GM21619 (cell line): ENCODE data around the gene PIP4K2A.

Experiments
- ATAC-seq: cut with Tn5 transposase; IDR thresholded peaks from one replicate; pipeline ENCODE4 v1.9.1; 2021; ENCODE audit not compliant: unreplicated experiment

The PIP4K2A gene

DNA sequence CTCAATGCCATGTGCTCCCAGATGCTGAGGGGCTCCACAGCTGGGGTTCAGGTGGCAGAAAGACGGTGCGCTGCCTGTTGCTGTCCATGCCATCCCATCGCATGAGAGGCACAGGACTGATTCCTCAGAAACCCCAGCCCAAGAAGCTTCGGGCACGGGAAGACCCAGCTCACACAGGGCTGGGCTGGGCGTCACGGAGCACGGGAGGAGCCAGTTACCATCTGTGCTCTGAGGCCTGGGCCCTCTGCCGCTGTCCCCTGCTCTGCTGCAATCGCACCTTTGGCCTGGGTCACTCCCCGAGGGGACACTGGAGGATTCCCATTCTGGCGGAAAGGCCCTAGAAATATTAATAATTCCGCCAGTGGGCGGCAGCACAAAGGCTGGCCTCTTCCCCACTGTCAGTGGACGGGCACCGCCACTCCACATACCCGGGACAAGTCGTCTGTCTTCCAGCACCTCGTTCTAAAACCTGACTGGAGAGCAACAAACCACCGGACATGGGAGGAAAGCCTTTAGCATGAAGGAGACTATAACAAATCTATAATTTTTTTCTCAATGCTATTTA is 92.1 kb downstream of the PIP4K2A start:
- no peak for ATAC-seq

DNA sequence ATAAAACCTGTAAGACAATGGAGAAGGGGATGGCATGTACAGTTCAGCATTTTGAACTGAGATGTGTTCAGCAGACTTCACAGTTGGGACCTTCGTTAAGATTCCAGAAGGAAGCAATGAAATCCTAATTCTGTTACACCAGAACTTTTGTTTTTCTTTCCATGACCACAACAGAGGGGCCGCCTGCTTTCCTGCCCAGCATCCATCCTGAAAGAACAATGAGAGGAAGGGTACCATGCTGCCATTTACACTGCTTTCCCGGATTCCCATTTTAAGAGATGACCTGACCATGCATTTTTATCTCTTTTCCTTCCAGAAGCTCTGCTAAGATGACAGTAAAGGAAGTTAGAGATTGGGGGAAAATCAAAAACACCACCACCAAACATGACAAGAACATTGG is 92.7 kb downstream of the PIP4K2A start:
- no peak for ATAC-seq

DNA sequence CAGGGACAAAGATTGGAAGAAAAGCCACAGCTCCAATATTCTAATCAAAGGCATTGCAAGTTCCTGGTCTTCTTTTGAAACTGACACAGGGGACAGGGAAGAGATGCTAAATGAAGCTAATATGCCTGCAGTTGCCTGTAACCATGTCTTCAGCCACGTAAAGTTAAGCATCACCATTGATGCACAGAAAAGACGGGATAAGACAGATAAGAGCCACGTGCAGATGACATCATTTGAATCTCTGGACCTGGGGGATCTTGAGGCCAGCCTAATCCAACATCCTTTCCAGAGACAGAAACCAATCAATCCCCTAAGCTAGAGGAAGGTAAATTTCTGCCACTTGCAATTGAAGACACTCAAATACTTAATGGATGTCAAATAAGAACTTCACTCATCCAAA is 93.4 kb downstream of the PIP4K2A start:
- no peak for ATAC-seq

DNA sequence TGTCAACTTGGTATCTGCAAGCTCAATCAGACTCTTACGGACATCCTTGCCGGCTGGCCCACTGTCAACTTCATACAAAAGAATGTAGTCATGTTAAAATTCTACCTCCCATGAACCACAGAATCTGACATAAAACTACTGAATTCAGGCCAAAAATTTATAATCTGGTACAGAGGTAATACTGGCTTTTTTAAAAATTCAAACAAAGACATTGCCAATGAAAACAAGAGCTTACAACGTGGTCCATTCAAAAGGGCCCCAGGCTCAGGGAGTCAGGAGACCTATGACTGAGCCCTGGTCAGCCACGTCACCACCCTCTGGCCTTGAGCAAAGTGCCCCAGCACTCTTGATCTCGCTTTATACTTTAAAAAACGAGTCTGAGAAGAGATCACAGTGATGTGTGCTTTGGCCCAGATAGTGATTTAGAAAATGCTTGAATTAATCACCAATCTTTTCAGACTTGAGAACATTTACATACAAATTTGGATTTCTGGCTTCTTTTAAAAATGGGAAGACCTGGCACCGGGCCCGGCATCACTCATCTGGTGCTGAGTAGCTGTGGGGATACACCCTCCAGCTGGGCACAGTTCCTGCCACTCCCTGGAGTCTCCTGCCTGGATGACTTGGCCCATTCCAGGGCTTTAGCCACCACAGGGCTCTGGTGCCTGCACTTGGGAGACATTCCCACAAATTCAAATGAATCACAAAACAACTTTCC is 94.1 kb downstream of the PIP4K2A start:
- ATAC-seq: no peak

DNA sequence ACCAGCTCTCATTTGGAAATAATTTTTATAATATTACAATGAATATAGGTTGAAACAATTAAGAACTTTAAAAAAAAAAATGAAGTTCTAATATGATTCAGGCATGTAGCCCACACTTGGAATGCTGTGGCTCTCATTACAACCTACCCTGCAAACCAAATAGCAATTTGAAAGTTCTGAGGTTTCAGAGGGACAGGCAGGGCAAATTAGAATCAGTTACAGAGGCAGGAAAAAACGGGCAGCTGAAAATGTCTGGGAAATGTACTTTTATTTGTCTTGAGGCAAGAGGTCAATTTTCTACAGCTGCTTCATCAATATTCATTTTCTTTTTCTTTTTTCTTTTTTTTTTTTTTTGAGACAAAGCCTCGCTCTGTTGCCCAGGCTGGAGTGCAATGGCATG is 95.3 kb downstream of the PIP4K2A start:
- ATAC-seq: no peak

DNA sequence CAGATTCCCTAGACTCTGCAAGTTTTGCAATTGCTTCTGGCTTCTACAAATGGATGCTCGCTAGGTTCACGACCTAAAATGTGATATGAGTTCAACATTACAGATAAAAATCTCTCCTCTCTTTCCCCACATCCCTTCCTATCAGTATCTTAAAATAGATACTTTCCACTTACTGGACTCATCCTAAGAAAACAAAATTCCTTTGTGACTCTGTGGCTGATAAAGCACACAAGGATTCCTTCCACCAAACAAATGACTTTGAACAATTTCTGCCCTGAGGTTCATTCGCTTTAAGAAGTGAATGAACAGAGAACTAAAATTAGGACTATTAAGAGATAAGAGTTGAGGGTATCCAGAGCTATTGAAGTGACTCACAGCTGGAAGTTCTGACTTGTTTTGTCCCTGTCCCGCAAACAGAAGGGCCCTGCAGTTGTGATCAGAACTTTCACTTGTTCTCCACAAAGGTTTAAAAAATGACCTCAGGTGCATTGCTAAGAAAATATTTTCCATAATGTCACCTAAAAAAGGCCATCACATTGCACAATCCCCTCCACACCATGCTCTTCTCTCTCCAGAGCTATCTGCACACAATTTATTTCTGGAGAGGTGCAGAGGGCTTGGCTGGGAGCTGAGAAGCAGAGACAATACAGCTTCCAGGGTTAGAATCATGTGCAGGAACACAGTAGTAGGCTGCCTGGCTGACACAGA is 96.1 kb downstream of the PIP4K2A start:
- no peak for ATAC-seq

DNA sequence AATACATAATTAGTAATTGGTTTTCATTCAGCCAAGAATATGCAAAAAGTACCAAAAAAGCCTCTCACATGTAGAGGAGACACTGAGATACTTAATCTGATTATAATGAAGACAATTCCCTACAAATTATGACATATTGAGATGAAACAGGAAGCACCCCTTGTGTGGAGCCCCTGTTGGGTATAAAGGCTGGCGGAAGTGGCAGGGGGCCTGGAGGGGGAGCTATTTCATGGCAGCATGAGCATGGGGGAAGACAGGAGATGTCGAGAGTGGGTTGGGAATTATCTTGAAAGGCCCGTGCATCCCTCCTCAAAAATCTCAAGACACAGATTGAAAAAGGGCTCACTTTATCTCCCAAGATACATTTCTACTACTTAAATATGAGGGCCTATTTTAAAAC is 96.9 kb downstream of the PIP4K2A start:
- ATAC-seq: no peak

DNA sequence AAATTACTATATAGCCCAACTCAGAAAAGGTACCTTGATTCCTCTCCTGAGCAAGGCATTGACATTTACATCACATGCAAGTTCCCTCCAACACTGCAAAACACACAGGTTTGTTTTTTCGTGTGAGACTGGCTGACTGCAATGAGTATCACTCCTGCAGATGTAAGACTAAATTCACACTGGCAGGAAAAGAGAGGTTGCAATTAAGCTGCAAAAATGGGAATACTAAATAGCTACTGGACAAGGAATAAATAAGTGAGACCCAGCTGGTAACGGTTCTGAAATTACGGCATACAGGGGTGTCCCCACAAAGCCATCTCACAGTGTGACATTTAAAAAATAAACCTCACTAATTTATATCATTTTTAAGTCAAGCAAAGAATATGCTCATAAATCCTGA is 97.3 kb downstream of the PIP4K2A start:
- ATAC-seq: no peak

DNA sequence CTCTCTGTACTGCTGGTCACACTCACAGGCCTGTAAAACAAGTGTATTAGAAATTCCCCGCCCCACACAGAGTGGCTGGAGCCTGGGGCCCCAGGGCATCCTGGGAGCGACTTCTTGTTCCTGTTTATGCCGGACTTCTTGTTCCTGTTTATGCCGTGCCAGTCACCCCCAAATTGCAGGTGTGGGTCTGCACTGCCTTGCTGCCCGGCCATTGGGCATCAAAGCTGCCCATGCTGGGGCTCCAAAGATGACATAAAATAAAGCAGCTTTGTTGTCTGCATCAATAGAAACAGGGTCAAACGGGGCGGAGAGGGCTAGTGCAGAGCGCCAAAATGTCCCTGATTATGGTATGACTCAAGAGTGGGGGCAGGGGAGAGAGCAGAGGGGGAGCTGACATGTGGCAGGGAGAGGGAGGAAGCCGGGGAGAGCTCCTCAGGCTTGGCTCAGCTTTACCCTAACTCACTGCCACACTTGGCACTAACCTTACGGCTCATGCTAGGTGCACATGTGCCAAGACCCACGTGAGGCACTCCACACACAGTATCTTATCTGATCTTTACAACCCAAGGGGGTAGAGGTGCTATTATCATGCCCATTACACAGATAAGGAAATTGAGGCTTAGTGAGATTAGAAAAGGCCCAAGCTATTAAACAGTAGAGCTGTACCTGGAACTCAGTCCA is 98.4 kb downstream of the PIP4K2A start:
- ATAC-seq: peak; percentile 61

DNA sequence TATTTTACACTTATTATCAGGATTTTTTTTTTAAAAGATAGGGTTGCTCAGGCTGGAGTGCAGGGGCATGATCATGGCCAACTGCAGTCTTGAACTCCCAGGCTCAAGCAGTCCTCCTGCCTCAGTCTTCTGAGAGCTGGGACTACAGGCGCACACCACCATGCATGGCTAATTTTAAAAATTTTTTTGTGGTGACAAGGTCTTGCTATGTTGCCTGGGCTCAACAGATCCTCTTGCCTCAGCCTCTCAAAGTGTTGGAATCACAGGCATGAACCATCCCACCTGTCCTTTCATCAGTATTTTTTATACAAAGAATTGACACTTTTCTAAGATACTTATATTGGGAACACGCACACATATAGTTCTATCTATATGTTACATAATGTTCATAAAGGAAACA is 99.3 kb downstream of the PIP4K2A start:
- ATAC-seq: no peak

DNA sequence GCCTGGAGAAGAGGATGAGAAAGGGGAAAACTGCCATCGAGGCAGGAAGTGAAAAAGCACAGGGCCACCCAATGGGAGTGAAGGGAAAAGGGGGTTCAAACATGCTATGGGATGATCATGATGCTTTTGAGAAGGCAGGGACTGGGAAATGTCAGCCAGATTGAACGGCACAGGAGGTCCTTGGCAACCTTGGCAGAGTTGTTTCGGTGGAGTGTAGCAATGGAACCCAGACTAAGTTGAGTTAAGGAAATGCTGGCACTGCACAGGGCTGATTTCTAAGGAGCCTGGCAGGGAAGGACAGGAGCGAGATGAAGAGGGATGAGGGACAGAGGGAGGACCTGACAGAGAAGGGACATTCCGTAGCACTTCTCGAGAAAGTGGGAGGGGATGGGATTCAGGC is 101.4 kb downstream of the PIP4K2A start:
- no peak for ATAC-seq

DNA sequence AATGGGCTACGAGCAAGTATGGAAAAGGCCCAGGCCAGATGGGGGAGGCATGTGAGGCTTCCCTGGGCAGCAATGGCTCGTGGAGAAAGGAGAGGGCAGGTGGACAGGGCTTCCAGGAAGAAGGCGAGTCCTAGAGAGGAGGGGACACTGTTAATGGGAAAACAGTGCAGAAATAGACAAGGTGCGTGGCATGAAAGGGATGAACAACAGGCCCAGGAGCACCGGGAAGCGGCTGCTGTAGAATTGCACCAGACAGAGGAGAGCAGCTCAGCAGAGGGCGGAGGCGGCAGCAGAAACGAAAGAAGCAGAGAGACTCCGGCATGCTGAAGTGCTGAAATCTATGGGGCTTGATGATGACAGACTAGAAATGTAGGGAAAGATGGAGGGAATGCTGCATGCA is 102.1 kb downstream of the PIP4K2A start:
- no peak for ATAC-seq

DNA sequence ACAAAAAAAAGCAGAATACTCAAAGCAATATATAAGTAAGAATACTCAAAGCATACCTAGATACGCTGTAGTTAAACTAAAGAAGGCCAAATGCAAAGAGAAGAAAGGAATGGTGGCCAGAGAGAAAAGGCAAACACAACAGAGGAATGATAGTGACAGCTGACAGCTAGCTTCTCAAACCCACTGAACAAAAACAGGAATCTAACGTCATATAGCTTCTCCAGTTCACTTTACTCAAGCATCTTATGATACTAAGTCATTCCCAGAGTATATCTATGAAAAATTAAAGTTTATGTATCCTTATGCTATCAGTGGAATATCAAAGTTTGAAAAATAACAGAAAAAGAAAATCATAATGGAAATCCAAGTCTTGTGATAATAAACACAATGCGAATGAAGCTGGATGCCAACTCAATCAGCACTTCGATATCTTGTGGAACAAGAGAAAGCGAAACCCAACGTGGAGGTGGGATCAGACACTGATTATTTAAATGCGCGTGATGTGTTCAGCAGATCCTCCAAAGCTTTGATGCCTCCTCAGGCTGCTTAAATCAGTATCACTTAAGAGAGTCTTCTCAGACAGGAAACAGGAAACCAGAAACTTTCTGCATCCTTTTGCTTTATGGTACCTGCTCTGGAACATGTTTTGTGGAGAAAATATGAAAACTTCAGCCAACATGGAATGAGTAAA is 102.8 kb downstream of the PIP4K2A start:
- ATAC-seq: peak; percentile 51

DNA sequence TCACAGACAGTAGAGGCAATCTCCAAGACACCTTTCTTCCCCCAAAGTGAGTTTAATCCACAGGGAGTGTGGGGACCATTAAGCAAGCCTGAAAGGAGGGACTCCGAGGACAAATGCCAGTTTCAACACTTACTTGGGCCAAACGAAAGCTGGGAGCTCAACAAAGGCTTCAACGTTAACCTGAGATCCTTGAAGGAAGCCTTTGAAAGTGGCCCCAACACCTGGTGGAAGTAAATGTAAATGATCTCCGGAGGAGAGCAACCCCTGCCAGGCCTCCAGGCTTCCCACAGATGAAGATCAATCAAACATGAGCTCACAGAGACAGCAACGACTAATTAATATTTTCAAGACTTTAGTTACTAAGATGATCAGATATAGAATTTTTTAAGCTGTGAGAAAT is 103.8 kb downstream of the PIP4K2A start:
- ATAC-seq: no peak

DNA sequence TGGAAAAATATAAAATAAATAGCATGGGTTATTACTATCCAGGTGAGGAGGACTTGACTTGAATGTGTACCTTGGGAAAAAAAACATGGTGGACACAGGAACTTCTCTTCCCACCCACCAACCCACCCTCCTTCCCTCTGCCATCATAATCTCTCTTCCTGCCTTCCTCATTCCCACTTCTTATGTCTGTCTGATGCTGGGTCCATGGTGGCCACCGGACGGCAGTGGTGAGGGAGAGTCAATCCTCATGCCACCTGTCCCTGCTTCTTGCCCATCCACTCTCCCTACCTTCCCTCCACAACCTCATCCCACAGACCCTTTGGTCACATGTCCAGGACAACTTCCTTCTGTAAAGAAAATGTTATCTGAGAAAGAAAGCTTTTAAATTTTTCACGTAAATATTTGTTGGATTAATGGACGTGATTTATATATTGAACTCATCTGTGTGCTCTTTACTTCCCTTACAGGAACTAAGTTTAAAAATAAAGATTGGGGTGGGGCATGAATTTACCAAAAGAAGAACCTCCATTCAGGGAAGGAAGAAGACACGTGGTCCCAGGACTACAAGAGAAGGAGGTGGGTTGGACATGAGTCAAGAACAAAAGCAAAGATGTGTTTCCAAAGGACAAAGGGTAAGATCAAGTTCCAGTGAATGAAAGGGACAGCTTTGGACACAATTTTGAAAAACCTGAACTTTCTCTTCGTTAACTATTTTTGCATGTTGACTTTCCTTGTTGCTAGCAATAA is 104.5 kb downstream of the PIP4K2A start:
- ATAC-seq: no peak

DNA sequence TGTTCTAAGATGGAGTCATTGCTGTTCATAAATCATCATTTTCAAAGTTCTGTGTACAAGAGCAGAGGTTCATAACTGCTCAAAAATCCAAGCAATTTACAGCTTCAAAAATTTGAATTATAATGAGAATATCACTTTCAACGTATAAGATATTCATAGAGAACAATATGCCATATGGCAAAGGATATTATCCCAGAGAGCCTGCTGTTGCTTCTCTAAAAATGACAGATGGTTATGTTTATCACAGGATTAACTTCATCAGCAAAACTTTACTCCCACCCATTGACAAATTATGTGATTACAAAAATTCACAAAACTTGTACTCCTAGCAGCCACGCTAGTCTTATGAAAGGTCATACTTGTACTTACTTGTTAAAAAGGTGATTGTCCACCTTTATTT is 105.1 kb downstream of the PIP4K2A start:
- no peak for ATAC-seq

DNA sequence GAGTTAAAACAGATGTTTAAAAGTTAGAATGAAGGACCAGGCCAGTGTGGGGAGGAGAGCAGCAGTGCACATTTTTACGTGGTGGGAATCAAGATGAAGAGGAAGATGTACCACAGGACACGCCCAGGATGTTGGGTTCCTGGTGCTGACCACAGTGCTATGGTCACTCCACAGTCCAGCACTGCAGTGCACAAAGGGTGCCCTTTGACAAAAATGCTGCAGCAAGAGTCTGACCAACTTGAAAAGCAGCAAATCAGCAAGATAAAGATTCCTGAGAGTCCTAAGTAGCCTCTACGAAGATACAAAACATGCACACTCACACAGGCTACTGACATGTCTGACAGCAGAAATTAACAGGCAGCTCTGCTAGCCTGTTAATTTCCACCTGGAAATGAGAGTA is 107.1 kb downstream of the PIP4K2A start:
- no peak for ATAC-seq

DNA sequence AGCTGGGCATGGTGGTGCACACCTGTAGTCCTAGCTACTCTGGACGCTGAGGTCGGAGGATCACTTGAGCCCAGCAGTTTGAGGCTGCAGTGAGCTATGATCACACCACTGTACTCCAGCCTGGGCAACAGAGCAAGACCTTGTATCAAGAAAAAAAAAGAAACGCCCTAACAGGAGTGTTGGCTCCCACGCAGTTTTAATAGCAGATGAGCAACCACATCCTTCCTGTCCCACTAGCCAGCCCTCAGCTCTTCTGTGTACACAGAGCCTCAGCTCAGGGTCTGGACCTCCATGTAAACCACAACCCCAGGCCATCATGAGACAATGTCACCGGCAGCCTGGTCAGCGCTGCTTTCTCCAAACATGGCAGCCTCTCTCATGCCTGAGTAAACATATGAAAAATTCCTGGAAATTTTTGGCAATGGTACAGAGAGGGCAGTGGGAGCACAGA is 108.2 kb downstream of the PIP4K2A start:
- ATAC-seq: peak; percentile 92

DNA sequence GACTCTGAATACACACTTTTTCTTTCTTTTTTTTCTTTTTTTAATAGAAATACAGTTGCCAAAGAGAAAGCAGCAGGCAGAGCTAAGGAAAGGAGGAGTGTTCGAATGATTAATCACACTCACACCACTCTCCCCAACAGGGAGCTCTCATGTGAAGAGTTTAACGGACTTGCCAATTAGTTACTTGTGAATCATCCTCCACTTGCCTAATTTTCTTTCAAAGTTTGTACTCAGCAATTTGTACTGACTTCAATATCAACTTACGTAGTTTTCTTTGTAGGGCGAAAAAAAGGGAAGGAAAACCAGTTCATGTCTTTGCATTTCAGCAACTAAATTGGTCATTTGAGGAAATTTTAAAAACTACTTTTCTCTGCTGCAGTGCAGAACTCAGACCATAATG is 109.2 kb downstream of the PIP4K2A start:
- ATAC-seq: peak; percentile 31

DNA sequence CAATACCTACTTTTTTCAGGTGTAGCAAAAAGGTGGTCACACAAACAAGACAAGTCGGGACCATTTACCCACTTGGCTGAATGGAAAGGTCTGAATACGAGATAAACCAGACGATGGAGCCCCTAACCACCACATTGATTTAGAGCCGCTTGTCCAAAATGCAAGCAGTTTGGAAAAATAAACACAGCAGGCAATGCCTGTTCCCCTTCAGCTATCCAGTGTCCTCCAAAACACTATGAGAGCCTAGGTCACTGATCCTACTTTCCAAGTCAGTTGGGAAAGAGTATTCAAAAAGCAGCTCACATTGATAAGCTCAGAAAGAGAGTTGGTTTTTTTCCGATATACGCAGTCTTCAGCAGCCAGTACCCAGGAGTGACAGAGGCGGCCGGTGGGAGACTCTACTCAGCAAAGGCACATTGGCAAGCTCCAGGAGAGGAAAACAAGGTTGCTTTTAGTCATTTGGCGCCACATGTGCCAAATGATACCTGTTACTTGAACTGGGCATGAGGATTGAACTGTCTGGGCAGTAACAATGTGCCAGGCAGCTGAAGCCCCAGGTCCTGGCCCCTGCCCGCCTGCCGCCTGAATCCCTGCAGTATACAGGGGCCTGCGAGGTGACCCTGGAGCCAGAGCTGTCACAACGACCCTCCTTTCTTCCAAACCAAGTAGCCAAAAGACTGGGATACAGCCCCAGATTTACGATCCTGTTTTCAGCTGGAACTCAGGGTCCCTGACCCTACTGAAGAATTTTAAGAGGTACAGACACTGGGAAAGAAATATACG is 109.8 kb downstream of the PIP4K2A start:
- ATAC-seq: no peak
